Neural crest cell (in vitro differentiated cells): ENCODE results near the gene MLKL. TPM values are rescaled to one million over a fixed set of nuclear protein-coding genes. Genes with fewer than 3 reads are reported as not detected.

ENCODE experiments used
- DNase-seq: peaks from one replicate; pipeline ENCODE4 v3.0.0; 2021; ENCODE audit warnings: low read depth, mixed read lengths, low spot score
- H3K27ac Mint-ChIP-seq: one replicate; pipeline ENCODE4 v1.8.0; 2021; ENCODE audit warnings: mild to moderate bottlenecking, mixed read lengths; ENCODE audit not compliant: unreplicated experiment
- H3K27me3 Mint-ChIP-seq: 2 replicates; pipeline ENCODE4 v1.8.0; 2021; ENCODE audit warnings: low read depth, mild to moderate bottlenecking, mixed read lengths
- H3K36me3 Mint-ChIP-seq: 2 replicates; pipeline ENCODE4 v1.8.0; 2021; ENCODE audit warnings: low read depth, mild to moderate bottlenecking, mixed read lengths
- H3K4me1 Mint-ChIP-seq: 2 replicates; pipeline ENCODE4 v1.8.0; 2021; ENCODE audit warnings: mixed read lengths
- H3K4me3 Mint-ChIP-seq: one replicate; pipeline ENCODE4 v1.8.0; 2021; ENCODE audit warnings: mild to moderate bottlenecking, mixed read lengths
- H3K9me3 Mint-ChIP-seq: 2 replicates; pipeline ENCODE4 v1.8.0; 2021; ENCODE audit warnings: mixed read lengths
- CTCF ChIP-seq: fragments of 200-600 bp; sonication (generic); conservative IDR thresholded peaks from 2 replicates; pipeline ENCODE4 v1.5.0; 2021; ENCODE audit warnings: antibody characterized with exemption, mild to moderate bottlenecking
- total RNA-seq: library from RNA; stranded (reverse); gene quantifications from 2 replicates; pipeline ENCODE4 v1.2.1, GENCODE V29; 2021

The MLKL gene
- total RNA-seq, 1 donor from 2014 or later, result not detected

DNA sequence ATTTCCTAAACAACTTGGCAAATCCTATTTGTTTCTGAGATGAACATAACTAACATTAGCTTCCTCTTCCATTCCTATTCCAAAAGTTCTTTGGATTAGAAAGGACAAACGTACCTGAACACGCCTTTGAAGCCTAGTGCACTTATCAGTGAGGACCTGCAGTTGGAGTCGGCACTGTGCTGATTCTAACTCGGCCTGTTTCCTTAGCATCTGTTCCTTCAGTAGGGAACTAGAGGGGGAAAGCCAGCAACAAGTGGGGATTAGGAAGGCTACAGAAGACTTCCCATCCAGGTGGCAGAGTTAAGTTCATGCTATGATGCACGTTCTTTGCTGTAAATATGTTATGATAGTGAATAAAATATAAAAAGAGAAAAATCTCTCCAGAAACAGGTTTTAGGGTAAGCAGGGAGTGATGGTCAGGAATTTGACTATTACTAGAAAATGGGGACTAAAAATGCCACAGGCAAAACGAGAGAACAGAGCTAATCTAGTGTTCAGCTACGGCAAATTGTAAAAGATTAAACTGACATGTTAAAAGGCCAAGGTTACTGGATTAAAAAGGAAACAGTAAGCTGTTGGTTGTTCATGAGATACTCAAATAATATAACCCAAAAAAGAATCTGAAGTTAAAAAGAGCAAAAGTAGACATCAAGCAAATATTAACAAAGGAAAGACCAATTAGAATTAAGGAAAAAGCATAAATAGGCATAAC, 62.8 kb downstream of the MLKL start:
- no peak overlapping the region for H3K27ac Mint-ChIP-seq
- H3K4me3 Mint-ChIP-seq, result no peak overlapping the region
- no peaks in the 10 kb centered on the region for H3K9me3 Mint-ChIP-seq
- no peak for TF ChIP-seq CTCF
- DNase-seq, result no peak
- no peaks in the 10 kb centered on the region for H3K4me1 Mint-ChIP-seq
- H3K27me3 Mint-ChIP-seq, result no peaks in the 10 kb centered on the region
- H3K36me3 Mint-ChIP-seq, result peaks cover 3% of the 10 kb centered on the region

GRCh38 chr16:74635303-74635702, 65.4 kb downstream of the MLKL start:
- Mint-ChIP-seq H3K27me3 (no peaks in the 10 kb centered on the region), H3K27ac (no peak overlapping the region), H3K4me1 (no peaks in the 10 kb centered on the region), H3K4me3 (no peak overlapping the region), H3K9me3 (no peaks in the 10 kb centered on the region), H3K36me3 (peaks cover 9% of the 10 kb centered on the region)
- TF ChIP-seq CTCF, result no peak
- DNase-seq, result no peak

DNA sequence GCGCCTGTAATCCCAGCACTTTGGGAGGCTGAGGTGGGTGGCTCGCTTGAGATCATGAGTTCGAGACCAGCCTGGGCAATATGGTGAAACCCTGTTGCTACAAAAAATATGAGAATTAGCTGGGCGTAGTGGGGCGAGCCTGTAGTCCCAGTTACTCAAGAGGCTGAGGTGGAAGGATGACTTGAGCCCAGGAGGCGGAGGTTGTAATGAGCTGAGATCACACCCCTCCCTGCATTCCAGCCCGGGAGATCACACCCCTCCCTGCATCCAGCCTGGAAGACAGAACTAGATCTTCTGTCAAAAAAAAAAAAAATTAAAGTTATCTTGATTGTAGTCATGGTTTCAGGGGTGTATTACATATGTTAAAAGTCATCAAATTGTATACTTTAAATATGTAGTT, 67.0 kb downstream of the MLKL start:
- no peaks in the 10 kb centered on the region for H3K9me3 Mint-ChIP-seq
- no peak overlapping the region for H3K4me3 Mint-ChIP-seq
- H3K27ac Mint-ChIP-seq, result no peak overlapping the region
- H3K4me1 Mint-ChIP-seq, result no peaks in the 10 kb centered on the region
- peaks cover 11% of the 10 kb centered on the region for H3K36me3 Mint-ChIP-seq
- no peak for TF ChIP-seq CTCF
- H3K27me3 Mint-ChIP-seq, result no peaks in the 10 kb centered on the region
- DNase-seq, result no peak

DNA sequence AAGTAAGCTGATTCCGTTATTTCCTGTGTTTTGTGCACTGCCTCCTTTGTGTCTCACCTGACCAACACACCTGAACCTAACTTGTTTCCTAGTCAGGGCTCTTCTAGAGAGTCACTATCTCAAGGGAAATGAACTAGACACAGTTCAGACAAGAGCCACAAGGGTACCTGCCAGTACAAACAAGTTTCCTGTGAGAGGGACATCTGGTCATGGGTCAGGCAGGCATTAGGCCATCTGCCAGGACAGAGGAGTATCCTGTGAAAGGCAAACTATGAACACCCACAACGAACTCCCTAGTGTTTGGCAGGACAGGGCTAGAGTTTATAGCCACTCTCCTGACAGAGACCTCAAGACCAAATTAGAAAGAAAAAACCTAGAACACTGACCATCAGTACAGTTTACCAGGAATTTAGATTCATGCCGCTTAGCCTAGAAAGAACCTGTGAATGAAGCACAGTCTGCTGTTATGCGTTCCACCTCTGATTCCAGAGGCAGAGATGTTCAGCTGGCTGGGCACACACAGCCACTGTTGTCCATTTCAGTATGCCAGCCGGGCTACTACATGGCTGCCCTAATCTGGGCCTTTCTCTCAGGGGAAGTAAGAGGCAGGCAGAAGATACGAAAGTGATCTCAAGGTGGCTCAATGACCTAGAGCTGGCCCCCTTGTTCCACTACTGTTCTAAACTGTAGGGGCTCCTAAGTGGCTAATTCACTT, 73.0 kb downstream of the MLKL start:
- peaks cover 12% of the 10 kb centered on the region for H3K36me3 Mint-ChIP-seq
- H3K9me3 Mint-ChIP-seq, result no peaks in the 10 kb centered on the region
- H3K27me3 Mint-ChIP-seq, result no peaks in the 10 kb centered on the region
- H3K4me1 Mint-ChIP-seq, result peaks cover 4% of the 10 kb centered on the region
- no peak overlapping the region for H3K27ac Mint-ChIP-seq
- no peak overlapping the region for H3K4me3 Mint-ChIP-seq
- no peak for DNase-seq
- TF ChIP-seq CTCF, result no peak

GRCh38 chr16:74626741-74627416, 73.8 kb downstream of the MLKL start:
- Mint-ChIP-seq H3K4me1 (peaks cover 4% of the 10 kb centered on the region), H3K27ac (no peak overlapping the region), H3K9me3 (no peaks in the 10 kb centered on the region), H3K36me3 (peaks cover 14% of the 10 kb centered on the region), H3K27me3 (no peaks in the 10 kb centered on the region), H3K4me3 (no peak overlapping the region)
- no peak for TF ChIP-seq CTCF
- no peak for DNase-seq
